Loucy (cell line): Measurements from ENCODE around the gene CLEC18C.

Source experiments
- H2AFZ ChIP-seq: fragments of 200-600 bp; sonication (generic); 2 replicates; pipeline ENCODE4 v1.6.0; 2016; ENCODE audit warnings: antibody characterized with exemption, mild to moderate bottlenecking, low read length, moderate library complexity
- H3F3A ChIP-seq: fragments of 200-600 bp; 2 replicates; pipeline ENCODE4 v1.6.0; 2016; ENCODE audit warnings: antibody characterized with exemption, low read depth, mild to moderate bottlenecking
- H3K27me3 ChIP-seq: fragments of 200-600 bp; sonication (generic); 2 replicates; pipeline ENCODE4 v1.6.1; 2014; ENCODE audit warnings: low read length, mild to moderate bottlenecking; ENCODE audit not compliant: insufficient read depth, poor library complexity, severe bottlenecking
- H3K36me3 ChIP-seq: fragments of 200-600 bp; sonication (generic); 2 replicates; pipeline ENCODE4 v1.6.1; 2016; ENCODE audit warnings: low read length; ENCODE audit not compliant: insufficient read depth
- H3K4me1 ChIP-seq: fragments of 200-600 bp; sonication (generic); 2 replicates; pipeline ENCODE4 v1.5.1; 2014; ENCODE audit warnings: low read length, mild to moderate bottlenecking; ENCODE audit not compliant: insufficient read depth, poor library complexity, severe bottlenecking
- H3K4me2 ChIP-seq: fragments of 200-600 bp; sonication (generic); 2 replicates; pipeline ENCODE4 v1.6.0; 2014; ENCODE audit warnings: antibody characterized with exemption, low read length, low read depth, mild to moderate bottlenecking; ENCODE audit not compliant: poor library complexity, severe bottlenecking
- H3K4me3 ChIP-seq: fragments of 200-600 bp; sonication (generic); 2 replicates; pipeline ENCODE4 v1.5.1; 2014; ENCODE audit warnings: low read length, mild to moderate bottlenecking, mixed read lengths; ENCODE audit not compliant: poor library complexity, severe bottlenecking
- H3K79me2 ChIP-seq: fragments of 200-600 bp; sonication (generic); 2 replicates; pipeline ENCODE4 v1.6.1; 2014; ENCODE audit warnings: low read length; ENCODE audit not compliant: insufficient read depth
- H3K9ac ChIP-seq: fragments of 200-600 bp; sonication (generic); 2 replicates; pipeline ENCODE4 v1.6.0; 2014; ENCODE audit warnings: mild to moderate bottlenecking, low read depth, low read length, moderate library complexity; ENCODE audit not compliant: poor library complexity, severe bottlenecking
- H3K9me2 ChIP-seq: fragments of 200-600 bp; sonication (generic); replicated peaks from 2 replicates; pipeline ENCODE4 v1.6.1; 2016; ENCODE audit warnings: low read depth, low read length, mixed read lengths
- H3K9me3 ChIP-seq: fragments of 200-600 bp; sonication (generic); 2 replicates; pipeline ENCODE4 v1.6.1; 2014; ENCODE audit warnings: mild to moderate bottlenecking, antibody characterized with exemption, low read length, low read depth; ENCODE audit not compliant: insufficient read depth
- H4K20me1 ChIP-seq: fragments of 200-600 bp; sonication (generic); 2 replicates; pipeline ENCODE4 v1.6.0; 2014; ENCODE audit warnings: antibody characterized with exemption, low read length, mild to moderate bottlenecking; ENCODE audit not compliant: insufficient read depth, poor library complexity, severe bottlenecking
- EZH2phosphoT487 ChIP-seq: fragments of 200-600 bp; IDR thresholded peaks from 2 replicates; pipeline ENCODE4 v1.6.1; 2018; ENCODE audit warnings: antibody characterized with exemption, mild to moderate bottlenecking, moderate library complexity, borderline replicate concordance
- TF ChIP-seq, protein P1 (sequence below): fragments of 200-600 bp; sonication (generic); conservative IDR thresholded peaks from 2 replicates; pipeline ENCODE4 v1.5.1; 2014; ENCODE audit warnings: mild to moderate bottlenecking, antibody characterized with exemption, low read length

Gene CLEC18C

DNA sequence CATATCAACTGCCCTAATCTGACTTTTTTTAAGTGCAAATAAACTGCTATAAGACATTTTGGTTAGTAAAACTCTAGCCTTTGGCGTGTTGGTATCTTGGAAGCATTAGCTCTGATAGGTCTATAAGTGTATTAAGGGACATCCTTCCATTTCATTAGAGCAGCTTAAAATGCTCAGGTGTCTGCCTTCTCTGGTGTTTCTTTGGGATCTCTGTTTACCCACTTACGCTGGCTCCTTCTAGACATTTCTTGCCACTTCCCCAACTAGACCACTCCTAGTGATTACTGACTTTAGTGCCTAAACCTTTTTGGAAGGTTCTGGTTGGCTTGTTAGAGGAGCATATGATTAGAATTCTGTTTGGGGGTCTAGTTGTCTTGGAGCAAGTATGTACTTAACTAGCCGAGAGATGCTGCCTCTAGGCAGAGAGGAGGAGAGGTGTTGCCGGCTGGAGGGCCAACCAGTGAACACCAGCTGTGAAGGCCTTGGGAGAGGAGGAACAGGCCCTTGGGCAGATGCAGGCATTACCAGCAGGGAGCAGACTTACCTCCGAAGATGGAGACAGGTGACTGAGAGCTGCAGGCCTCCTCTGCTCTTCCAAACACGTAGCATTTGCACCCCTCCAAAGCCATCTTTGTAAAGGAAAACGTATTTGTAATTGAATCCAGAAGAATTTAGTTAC is 15.2 kb upstream of the CLEC18C start:
- no peaks in the 10 kb centered on the region for H3K79me2 ChIP-seq
- H3F3A ChIP-seq: no peaks in the 10 kb centered on the region
- H3K4me2 ChIP-seq: no peak overlapping the region
- H4K20me1 ChIP-seq: no peaks in the 10 kb centered on the region
- H3K4me1 ChIP-seq: no peaks in the 10 kb centered on the region
- no peaks in the 10 kb centered on the region for H3K9me2 ChIP-seq
- H3K4me3 ChIP-seq: no peak overlapping the region
- H3K9me3 ChIP-seq: no peaks in the 10 kb centered on the region
- no peaks in the 10 kb centered on the region for H3K27me3 ChIP-seq
- H3K9ac ChIP-seq: no peak overlapping the region
- TF ChIP-seq, protein P1, sequence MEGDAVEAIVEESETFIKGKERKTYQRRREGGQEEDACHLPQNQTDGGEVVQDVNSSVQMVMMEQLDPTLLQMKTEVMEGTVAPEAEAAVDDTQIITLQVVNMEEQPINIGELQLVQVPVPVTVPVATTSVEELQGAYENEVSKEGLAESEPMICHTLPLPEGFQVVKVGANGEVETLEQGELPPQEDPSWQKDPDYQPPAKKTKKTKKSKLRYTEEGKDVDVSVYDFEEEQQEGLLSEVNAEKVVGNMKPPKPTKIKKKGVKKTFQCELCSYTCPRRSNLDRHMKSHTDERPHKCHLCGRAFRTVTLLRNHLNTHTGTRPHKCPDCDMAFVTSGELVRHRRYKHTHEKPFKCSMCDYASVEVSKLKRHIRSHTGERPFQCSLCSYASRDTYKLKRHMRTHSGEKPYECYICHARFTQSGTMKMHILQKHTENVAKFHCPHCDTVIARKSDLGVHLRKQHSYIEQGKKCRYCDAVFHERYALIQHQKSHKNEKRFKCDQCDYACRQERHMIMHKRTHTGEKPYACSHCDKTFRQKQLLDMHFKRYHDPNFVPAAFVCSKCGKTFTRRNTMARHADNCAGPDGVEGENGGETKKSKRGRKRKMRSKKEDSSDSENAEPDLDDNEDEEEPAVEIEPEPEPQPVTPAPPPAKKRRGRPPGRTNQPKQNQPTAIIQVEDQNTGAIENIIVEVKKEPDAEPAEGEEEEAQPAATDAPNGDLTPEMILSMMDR: no peak
- TF ChIP-seq EZH2phosphoT487: no peak
- H3K36me3 ChIP-seq: peaks cover 86% of the 10 kb centered on the region; the same call in 1 of the 2 replicates
- H2AFZ ChIP-seq: no peak overlapping the region

DNA sequence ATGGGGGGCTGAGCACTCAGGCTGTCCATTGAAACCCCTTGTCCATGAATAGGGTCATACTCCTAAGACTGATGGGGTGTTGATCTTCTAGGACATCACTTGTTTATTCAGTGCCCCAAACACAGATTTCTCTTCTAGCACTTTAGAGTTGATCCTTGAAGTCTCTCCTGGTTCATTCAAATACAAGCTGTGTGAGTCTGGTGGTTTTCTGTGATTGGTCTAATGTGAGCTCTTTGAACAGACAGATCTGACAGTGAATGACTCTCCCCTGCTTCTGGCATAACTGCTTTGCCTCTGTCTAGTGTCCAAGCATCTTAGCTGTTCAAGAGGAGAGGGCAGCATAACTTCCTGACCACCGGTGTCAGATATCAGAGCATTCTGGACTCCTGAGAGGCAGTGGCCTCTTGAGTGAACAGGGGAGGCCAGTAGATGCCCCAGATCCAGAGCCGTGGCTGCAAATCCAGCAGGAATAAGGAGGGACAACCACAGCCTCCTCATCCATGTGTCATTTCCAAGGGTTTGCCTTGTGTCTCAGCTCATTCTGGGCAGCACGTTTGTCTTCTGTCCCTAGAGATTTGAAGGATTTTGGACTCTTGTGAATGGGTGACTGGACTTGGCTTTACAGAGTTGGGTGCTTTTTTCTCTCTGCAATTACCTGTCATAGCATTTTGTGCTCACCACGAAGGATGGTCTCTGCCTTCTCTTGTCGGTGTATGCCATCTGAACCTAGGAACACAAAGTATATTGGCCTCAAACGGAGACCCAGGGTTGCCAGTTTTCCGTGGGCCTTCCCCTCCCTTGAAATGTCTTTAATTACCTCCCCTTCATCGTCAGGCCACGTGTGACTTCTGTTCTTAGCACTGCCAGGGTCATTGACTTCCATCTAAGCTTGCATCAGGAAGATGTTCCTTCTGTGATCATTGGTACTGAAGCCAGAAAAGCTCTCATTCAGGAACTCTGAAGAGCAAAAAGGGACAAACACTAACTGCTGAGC is 13.9 kb upstream of the CLEC18C start:
- H3K9ac ChIP-seq: no peak overlapping the region
- no peaks in the 10 kb centered on the region for H4K20me1 ChIP-seq
- H3F3A ChIP-seq: no peaks in the 10 kb centered on the region
- no peaks in the 10 kb centered on the region for H3K4me1 ChIP-seq
- H3K79me2 ChIP-seq: no peaks in the 10 kb centered on the region
- no peaks in the 10 kb centered on the region for H3K9me2 ChIP-seq
- no peaks in the 10 kb centered on the region for H3K9me3 ChIP-seq
- H3K27me3 ChIP-seq: no peaks in the 10 kb centered on the region
- H3K4me2 ChIP-seq: no peak overlapping the region
- no peak overlapping the region for H2AFZ ChIP-seq
- no peak overlapping the region for H3K4me3 ChIP-seq
- TF ChIP-seq, protein P1: no peak
- no peak for TF ChIP-seq EZH2phosphoT487
- peaks cover 76% of the 10 kb centered on the region; the same call in 1 of the 2 replicates for H3K36me3 ChIP-seq

DNA sequence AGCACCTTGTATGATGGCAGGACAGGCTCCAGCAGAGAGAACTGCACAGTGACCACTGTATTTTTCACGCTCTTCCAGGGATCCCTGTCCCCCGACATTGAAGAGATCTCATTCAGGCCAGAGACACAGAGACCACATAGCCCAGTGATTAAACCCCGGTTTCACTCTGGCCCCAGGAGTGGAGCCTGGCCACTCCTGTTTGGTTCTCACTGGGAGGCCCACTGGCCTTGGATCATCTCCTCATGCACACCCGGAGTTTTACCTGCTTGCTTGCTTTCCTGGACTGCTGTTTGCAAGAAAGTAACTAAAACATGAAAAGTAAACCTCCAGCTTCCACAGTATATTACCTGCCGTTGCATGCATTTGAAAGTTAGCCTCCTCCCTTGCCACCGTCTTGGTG is 13.2 kb upstream of the CLEC18C start:
- Histone ChIP-seq H4K20me1 (no peaks in the 10 kb centered on the region), H3K36me3 (peaks cover 73% of the 10 kb centered on the region; the same call in 1 of the 2 replicates)

More for the DNA sequence above, 13.2 kb upstream of the CLEC18C start:
- Histone ChIP-seq H3K9me2 (no peaks in the 10 kb centered on the region), H3K27me3 (no peaks in the 10 kb centered on the region), H3K9ac (no peak overlapping the region), H3K4me1 (no peaks in the 10 kb centered on the region), H2AFZ (no peak overlapping the region), H3K79me2 (no peaks in the 10 kb centered on the region), H3F3A (no peaks in the 10 kb centered on the region), H3K9me3 (no peaks in the 10 kb centered on the region), H3K4me3 (no peak overlapping the region), H3K4me2 (no peak overlapping the region)
- no peak for TF ChIP-seq EZH2phosphoT487
- TF ChIP-seq, protein P1: no peak
